ENCODE measurements around the gene LRRC46. TPM values are rescaled to one million over a fixed set of nuclear protein-coding genes. Genes with fewer than 3 reads are reported as not detected.

LRRC46 gene
- total and polyA plus RNA-seq, 2 of the 13 experiments (the other 11 are each of a cell fraction or from before 2014, with no cell fraction given), result 0.09 TPM

- Histone ChIP-seq H3K79me2 (ENCODE audit: insufficient read depth, low read length) (no peaks in the 10 kb centered on the region), H3K27me3 (ENCODE audit: control insufficient read depth in 1 of 2, insufficient read depth in 2 of 2, low read length in 2 of 2) (peaks cover 10 to 62% of the 10 kb centered on the region in 2 experiments; a peak in 4 of 5 replicates), H4K20me1 (ENCODE audit: insufficient read depth, low read length) (no peaks in the 10 kb centered on the region), H3K27ac (ENCODE audit: extremely low read length, insufficient read depth, low read length) (no peak overlapping the region), H3K4me1 (ENCODE audit: insufficient read depth, low read length) (peaks cover 41% of the 10 kb centered on the region), H3K36me3 (replicated peaks in 1 of 2; ENCODE audit: control insufficient read depth in 1 of 2, insufficient read depth in 2 of 2, low read length in 2 of 2) (no peaks in the 10 kb centered on the region), H3K4me3 (replicated peaks in 1 of 3; ENCODE audit: insufficient read depth in 1 of 3, low read depth in 2 of 3, low read length in 3 of 3) (no peak overlapping the region), H3K4me2 (ENCODE audit: low read depth, low read length) (0 out of 2 replicates have a peak overlapping the region, but pooled peaks have one; percentile 4), H3K9me3 (ENCODE audit: low read length) (no peaks in the 10 kb centered on the region), H2AFZ (ENCODE audit: low read length) (no peak overlapping the region), H3K9ac (ENCODE audit: insufficient read depth, low read depth, low read length) (no peak overlapping the region)
- FAIRE-seq, result no peak
- no TSS peak for BruUV-seq (replicated peaks)
- 19% methylated on average over 7 of the region's 7 CpGs for WGBS (ENCODE audit: low lambda C conversion rate)
- in situ Hi-C loops (cut with HindIII; ENCODE audit: extremely low pct_ligation_motif_present, low pct_unique_long_range_greater_than_20kb), result no loop called here
- no peak for DNase-seq (ENCODE audit: low spot score)
- no peak for ATAC-seq
- ChIA-PET CTCF (ENCODE audit: low intra/inter-chr PET ratio, low total read pairs) (no interaction called here), POLR2A (interaction anchor here (2.5 kb wide), 1 partner anchor 13 kb away, joined by 11 read pairs; the partner anchor contains the start of gene SP2)
- intact Hi-C loops (cut with micrococcal nuclease; ENCODE audit: unreplicated experiment), result no loop called here
- TF ChIP-seq ARID2 (CRISPR knock-in tag; IDR thresholded peaks at IDR 0.05; ENCODE audit: borderline replicate concordance) (no peak), ASH2L (IDR thresholded peaks at IDR 0.05; ENCODE audit: insufficient read length, low read depth, low read length) (no peak), ZFX (CRISPR knock-in tag; IDR thresholded peaks at IDR 0.05; ENCODE audit: low read depth) (no peak), RFX5 (IDR thresholded peaks at IDR 0.05; ENCODE audit: low read depth, low read length) (no peak), FOXO4 (CRISPR knock-in tag; conservative IDR thresholded peaks at IDR 0.05) (no peak), ZNF605 (CRISPR knock-in tag; IDR thresholded peaks at IDR 0.05) (no peak), MIXL1 (CRISPR knock-in tag; IDR thresholded peaks at IDR 0.05) (no peak), NFIB (CRISPR knock-in tag; IDR thresholded peaks at IDR 0.05; ENCODE audit: borderline replicate concordance) (no peak), ZNF790 (CRISPR knock-in tag; IDR thresholded peaks at IDR 0.05; ENCODE audit: borderline replicate concordance) (no peak), MTF2 (CRISPR knock-in tag; IDR thresholded peaks at IDR 0.05; ENCODE audit: borderline replicate concordance) (no peak), IRF9 (CRISPR knock-in tag; IDR thresholded peaks at IDR 0.05; ENCODE audit: borderline replicate concordance) (no peak), IRX3 (CRISPR knock-in tag; IDR thresholded peaks at IDR 0.05; ENCODE audit: borderline replicate concordance, low read depth) (no peak), MEIS1 (CRISPR knock-in tag; IDR thresholded peaks at IDR 0.05; ENCODE audit: borderline replicate concordance) (no peak), SKI (IDR thresholded peaks at IDR 0.05; ENCODE audit: partially characterized antibody) (no peak), ZNF644 (CRISPR knock-in tag; IDR thresholded peaks at IDR 0.05; ENCODE audit: low read depth) (no peak), ZNF768 (CRISPR knock-in tag; IDR thresholded peaks at IDR 0.05) (no peak), EED (CRISPR knock-in tag; IDR thresholded peaks at IDR 0.05) (no peak), PCBP2 (optimal IDR thresholded peaks at IDR 0.05; ENCODE audit: low read depth, low read length, poor library complexity, severe bottlenecking) (no peak), ZNF891 (CRISPR knock-in tag; IDR thresholded peaks at IDR 0.05) (no peak)
These were observed 50.8 kb downstream of the LRRC46 start for GRCh38 chr17:47882247-47882646.

All from HepG2 (cell line).